Stimulated activated CD8-positive, alpha-beta memory T cell treated with anti-CD3 and anti-CD28 coated beads, Interleukin-2, amount 100 ng/mL, for 1 hour (primary cell): Measurements from ENCODE around the gene ARHGEF28.

ENCODE experiments used
- DNase-seq, 2 donors: peaks; one replicate each; pipeline ENCODE4 v3.0.0-alpha.2; 2020; ENCODE audit warnings: low read depth in 2 of 2

ARHGEF28 gene

DNA sequence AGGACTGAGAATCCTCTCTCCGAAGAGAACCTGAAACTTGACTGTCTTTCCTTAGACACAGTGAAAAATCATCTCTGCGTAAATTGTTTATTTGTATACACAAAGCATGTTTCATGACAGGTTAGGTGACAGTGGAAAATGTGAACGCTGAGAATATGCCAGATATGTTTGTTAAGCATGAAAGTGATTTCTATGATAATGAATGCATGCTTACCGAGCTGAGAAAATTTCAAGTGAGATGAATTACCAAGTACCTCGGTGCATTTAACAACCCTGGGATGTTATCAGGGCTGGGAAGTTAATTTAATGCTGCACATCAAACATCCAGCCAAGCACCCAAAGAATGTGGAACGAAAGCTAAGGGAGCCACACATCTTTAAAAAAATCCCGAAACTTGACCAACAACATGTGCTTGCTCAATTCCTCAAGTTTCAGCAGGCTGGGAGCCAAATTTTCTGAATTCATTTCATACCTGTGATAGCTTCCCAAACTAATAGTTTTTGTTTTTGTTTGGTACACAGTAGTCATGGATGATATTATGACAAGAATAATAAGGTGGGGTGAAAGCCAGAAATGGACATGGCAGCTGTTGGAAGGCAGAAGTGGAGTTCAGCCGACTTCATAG, 336.9 kb downstream of the ARHGEF28 start:
- no peak for DNase-seq

DNA sequence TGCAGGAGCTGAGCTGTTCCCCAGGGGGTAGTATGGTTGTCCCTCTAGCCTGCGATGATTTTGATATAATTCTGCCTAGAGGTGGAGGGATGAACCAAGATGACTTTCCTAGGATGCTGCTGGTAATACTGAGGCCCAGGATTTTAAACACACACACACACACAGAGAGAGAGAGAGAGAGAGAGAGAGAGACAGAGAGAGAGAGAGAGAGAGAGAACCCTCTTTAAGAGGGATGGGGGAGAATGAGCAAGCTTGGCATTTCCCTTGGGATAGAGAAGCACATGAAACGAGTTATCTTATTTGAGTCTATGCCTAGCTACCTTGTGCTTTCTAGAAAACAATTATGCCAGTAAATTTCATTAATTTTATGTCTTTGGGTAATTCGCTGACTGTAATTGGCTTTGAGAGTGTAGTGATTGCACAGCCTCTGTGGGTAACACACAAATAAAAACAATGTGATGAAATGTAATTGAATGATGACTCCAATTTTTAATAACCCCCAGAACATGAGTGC, 338.4 kb downstream of the ARHGEF28 start:
- no peak for DNase-seq

DNA sequence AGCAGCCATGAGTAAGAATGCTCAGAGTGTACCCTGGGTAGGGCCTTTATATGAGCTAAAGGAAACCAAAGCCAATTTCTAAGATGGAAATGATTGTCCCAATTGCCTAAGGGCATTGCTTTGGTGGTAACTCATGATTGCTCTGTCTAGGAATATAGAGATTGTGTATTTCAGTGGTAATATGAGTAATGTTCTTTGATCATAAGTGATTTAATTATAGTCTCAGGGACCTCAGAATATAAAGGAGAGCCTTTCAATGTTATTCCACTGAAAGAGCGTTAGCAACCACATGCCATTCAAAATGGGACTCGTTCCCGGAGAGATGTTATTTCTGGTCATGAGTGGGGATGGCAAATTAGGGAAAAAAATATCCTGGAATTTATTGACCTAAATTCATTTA, 340.5 kb downstream of the ARHGEF28 start:
- no peak for DNase-seq

DNA sequence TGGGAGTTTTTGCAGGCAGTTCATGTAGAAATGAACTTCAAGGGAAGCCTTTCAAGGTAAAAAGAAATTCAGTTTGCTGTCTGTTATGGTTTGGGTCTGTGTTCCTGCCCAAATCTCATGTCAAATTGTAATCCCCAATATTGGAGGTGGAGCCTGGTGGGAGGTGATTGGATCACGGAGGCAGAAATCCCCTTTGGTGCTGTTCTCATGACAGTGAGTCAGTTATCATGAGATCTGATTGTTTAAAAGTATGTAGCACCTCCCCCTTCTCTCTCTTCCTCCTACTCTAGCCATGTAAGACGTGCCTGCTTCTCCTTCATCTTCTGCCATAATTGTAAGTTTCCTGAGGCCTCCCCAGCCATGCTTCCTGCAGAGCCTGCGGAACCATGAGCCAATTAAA, 341.4 kb downstream of the ARHGEF28 start:
- no peak for DNase-seq

DNA sequence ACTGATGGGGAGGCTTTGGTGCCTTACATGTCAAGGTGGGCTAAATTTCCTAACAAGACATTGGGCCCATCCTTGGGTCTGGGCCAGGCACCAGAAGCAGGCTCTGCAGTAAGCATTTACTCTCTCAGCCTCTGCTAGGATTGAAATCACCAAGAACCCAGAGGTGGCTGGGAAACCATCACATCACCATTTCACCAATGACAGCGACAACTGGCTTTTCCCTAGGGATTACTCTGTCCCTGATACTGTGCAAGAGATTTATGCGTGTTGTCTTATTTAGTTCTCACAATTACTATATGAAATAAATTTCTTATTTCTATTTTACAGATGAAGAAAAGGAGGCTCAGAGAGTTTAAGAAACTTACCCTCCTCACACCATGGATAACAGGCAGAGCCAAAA, 342.2 kb downstream of the ARHGEF28 start:
- no peak for DNase-seq

DNA sequence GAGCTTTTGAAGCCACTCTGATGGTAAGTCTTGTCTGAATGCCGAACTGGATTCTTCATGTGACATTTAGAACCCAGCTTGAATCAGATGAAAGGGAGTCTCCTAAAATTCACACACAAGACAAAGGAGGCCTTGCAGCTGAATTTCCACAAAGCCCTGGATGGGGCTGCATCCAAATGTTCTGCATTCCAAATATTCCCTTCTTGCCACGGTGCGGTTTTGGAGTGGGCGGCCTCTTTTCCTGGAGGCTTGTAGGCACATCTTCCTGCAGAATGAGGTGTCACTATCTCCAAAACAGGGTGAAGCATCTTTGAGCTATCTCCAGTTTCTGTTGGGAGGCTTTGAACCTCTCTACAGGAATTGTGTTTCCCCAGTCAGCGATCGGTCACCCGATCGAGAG, 342.7 kb downstream of the ARHGEF28 start:
- no peak for DNase-seq

DNA sequence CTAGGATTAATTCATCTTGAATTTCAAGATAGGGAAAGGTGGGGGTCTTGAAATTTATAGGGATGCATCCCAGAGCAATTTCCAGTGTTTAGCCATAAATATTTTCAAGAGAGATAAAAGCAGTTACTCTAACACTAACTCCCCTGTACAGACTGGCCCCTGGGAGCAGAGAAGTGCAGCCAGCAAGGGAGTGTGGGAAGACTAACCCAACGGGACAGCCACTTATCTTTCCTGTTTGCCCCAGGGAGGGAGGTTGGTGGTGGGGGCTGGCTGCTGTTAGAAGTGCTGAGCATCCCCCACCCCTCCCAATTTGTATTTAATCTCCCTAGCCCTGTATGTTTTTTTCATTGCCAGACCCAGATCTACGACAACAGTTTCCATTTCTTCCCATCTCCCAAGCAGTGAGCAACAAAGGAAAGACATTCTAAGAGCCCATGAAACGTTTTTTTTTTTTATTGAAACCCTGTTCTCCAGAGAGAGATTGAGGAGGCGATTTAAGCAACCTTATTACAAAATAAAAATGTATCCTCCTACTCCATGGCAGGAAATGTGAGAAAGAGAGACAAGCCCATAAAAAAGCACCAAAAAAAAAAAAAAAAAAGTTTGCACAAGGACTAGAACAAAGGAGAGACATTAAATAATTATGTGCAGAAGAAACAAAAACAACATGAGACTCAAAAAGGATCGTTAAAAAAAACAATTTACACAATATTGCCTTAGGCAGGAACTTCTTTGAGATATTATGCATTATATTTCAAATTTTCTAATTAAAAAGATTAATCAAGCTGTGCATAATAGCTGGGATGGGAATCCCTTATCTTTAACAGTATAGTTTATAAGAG, 343.4 kb downstream of the ARHGEF28 start:
- DNase-seq = no peak

DNA sequence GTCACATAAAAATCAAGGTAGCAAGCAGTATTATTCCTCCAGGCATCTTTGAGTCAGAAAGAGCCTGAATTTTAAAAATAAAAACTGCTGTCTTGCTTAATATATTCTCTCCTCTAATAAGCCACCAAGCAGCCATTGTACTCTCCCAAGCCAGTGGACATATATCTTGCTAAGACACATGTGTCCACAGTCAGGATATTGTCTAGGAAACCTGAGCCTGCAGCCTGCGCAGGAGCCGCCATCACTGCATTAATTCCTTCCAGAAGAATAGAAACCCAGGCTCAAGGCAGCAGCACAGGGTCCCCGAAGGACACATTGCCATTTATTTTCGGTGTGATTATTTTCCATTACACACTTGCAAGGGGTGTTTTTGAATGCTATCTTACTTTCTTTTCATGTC, 345.3 kb downstream of the ARHGEF28 start:
- no peak for DNase-seq

DNA sequence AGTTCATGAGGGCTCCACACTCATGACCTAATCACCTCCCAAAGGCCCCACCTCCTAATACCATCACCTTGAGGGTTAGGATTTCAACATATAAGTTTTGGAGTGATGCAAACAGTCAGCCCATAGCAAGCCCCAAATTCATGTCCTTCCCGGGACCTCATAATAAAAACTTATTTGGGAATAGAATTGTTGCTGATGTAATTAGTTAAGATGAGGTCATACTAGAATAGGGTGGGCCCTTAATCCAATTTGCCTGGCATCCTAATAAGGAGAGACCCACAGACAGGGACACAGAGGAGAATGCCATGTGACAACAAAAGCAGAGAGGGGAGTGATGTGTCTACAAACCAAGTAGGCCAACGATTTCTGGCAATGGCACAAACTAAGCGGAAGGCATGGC, 347.1 kb downstream of the ARHGEF28 start:
- no peak for DNase-seq

DNA sequence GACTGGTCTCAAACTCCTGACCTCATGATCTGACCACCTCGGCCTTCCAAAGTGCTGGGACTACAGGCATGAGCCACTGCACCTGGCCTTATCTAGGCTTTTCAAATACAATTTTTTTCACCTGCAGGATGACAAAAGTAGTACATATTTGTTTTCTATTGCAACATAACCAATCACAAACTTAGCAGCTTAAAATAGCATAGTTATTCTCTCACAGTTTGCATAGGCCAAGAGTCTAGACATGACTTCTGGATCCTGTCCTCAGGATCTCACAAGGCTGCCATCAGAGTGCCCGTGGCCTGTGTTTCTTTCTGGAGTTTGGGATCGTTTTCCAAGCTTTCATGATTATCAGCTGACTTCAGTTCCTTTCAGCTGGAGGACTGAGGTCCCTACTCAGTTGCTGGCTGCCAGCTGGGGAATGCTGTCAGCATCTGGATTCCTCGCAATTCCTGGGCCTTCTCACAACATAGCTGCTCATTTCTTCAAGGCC, 348.9 kb downstream of the ARHGEF28 start:
- DNase-seq = no peak

DNA sequence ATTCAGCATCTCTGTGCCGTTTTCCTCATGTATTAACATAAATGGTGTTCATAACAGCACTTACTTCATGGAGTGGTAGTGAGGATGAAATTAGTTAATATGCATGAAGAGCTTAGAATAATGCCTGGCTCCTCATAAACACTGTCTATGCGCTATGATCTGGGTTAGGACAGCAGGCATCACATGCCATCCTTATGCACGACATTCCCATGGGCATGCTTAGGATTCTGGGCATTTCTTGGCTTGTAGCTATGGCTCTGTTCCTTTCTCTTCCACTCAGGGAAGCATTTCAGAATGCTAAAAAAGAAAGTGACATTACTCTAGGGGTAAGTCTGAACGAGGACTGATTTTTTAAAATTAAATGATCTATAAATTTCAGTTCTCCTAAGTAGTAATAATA, 349.8 kb downstream of the ARHGEF28 start:
- no peak for DNase-seq

DNA sequence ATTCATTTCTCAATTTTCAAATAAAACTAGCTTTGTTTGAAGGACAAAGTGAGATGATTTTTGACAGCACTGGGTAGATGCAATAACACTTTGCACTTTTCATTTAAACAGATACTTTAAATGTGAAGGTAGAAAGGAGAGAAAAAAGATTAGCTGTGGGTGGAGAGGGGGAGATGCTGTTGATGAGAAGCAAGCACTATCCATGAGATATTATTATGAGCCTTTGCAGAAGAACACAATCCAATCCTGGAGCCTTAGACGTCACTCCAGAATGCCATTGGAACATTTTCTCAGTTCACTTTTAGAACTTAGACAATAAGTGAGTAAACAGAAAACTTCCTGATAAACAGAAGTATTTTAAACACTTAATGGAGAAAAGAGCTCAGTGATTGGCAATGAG, 351.1 kb downstream of the ARHGEF28 start:
- DNase-seq = no peak

DNA sequence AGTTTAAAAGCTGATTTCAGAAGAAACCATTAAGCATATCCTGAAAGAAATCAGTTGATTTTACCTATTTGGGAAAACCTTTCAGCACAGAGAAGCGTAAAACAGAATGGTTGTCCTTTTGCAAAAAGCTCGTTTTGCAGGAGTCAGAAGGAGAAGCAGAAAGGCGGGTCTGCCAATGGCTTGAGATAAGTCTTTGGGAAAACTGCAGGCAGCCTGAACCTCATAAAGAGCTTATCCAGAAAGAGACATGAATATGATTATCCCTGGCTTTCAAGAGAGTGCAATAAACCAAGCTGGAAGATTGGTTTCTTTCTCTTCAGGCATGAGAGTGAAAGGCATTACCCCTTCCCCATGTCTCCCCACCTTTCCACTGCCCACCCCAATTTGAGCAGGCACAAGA, 353.3 kb downstream of the ARHGEF28 start:
- DNase-seq = no peak

DNA sequence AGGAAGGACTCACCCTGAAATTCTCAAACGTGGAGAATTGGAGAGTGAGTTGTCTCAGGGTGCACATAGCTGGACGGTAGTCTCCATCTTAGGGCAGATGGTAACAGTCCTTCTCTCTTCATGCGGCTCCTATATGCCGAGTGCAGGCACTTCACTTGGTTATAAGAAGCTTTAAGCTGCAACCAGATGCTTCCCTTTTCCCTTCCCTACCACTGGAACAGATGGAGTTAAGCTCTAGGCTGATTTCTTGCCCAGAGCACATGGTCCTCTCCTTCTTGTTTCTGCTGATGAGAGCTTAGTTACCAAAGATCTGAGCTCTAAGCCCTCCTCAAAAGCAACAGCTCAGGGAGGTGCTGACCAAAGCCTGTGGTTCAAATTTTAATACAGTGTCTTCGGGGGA, 355.7 kb downstream of the ARHGEF28 start:
- DNase-seq = no peak

DNA sequence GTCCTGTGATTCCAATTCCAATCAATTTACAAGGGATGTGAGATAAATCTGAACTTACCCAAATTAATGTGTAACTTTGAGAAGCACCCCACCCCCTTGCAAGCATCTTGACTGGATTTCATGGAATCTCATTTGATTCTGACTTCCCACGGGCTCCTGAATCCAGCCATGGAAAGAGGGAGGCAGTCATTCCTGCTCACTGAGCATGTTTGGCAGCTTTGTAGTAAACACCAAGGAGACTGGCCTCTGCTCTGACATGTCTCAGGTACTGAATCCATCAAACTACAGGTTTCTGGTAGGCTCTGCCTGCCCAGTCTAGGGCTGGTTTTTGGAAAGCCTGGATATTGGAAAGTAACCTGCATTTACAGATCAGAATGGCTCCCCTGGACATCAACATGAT, 357.6 kb downstream of the ARHGEF28 start:
- no peak for DNase-seq

DNA sequence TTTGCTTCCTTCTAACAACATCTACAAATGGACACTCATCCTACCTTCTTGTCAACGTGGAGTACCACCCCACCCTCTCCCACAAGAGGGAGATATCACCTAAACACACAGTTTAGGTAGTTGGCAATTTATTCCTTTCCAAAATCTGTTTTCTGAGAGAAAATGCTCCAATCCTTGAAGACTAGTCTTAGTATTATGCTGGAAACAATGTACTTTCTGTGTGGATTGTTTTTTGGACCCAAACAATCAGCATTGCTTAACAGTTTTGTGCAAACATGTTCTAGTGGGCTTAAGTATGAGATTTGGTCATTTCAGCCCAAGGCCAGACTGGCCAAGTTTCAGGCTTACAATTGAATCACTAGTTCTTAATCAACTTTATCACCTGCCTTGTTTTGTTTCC, 359.1 kb downstream of the ARHGEF28 start:
- no peak for DNase-seq

DNA sequence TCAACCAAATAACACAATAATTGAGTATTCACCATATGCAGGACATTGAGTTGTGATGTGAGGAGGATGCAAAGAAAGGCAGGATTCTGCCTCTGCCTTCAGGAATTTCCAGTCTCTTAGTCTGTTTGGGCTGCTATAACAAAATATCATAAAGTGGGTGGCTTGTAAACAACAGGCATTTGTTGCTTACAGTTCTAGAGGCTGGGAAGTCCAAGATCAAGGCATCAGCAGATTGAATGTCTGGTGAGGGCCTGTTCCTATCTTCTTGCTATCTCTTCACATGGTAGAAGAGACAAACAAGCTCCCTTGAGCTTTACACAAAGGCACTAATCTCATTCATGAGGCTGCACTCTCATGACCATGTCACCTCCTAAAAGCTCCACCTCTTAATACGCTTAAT, 360.7 kb downstream of the ARHGEF28 start:
- DNase-seq = no peak

DNA sequence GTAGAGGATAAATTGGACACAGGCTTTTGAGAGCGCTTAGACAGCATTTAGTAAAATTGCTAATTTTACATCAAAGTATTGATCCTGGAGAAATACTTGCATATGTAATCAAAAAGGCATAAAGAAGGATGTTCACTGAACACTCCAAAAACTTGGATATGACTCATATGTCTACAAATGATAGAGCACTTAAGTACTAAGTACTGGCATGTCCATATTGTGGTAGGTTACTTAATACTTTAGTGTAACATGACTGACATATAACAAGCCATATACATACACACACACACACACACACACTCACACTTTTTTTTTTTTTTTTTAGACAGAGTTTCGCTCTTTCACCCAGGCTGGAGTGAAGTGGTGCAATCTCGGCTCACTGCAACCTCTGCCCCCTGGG, 361.9 kb downstream of the ARHGEF28 start:
- no peak for DNase-seq

DNA sequence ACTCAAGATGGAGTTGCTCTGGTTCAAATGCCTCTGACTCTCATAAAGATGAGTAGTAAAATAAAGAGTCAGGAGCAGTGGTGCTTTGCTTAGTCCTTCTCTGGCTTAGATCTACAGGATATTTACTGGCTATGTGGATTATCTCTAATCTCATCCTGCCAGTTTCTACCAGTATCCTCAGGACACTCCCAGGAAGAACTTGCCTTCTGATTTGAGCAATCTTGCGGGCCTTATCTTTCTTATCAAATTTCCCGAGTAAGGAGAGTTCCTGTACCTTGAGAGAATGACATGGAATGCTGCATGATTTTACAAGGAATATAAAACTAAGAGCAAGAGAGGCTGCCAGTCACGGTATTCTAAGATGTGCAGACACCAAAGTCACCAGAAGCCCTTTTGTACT, 364.0 kb downstream of the ARHGEF28 start:
- DNase-seq = no peak
